Inferior parietal cortex (tissue), 1 donor: ENCODE measurements around the gene ANP32B.

ENCODE experiments used
- DNase-seq: peaks from one replicate; pipeline ENCODE4 v3.0.0-alpha.2; 2016; ENCODE audit errors: extremely low spot score

ANP32B gene

GRCh38 chr9:98024702-98025101, 41.6 kb downstream of the ANP32B start:
- DNase-seq, result no peak

DNA sequence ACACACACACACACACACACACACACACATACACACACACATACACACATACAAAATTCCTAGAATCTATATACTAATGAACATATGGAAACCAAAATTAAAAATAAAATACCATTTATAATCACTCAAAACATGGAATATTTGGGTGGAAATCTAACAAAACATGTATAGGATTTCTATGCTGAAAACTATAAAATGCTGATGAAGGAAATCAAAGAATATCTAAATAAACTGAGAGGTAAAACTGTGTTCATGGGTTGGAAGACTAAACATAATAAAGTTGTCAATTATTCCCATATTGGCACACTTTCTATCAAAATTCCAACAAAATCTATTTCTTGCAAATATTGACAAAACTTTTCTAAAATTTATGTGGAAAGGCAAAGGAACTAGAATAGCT, 48.0 kb downstream of the ANP32B start:
- DNase-seq, result no peak

GRCh38 chr9:98031935-98032334, 48.8 kb downstream of the ANP32B start:
- no peak for DNase-seq

DNA sequence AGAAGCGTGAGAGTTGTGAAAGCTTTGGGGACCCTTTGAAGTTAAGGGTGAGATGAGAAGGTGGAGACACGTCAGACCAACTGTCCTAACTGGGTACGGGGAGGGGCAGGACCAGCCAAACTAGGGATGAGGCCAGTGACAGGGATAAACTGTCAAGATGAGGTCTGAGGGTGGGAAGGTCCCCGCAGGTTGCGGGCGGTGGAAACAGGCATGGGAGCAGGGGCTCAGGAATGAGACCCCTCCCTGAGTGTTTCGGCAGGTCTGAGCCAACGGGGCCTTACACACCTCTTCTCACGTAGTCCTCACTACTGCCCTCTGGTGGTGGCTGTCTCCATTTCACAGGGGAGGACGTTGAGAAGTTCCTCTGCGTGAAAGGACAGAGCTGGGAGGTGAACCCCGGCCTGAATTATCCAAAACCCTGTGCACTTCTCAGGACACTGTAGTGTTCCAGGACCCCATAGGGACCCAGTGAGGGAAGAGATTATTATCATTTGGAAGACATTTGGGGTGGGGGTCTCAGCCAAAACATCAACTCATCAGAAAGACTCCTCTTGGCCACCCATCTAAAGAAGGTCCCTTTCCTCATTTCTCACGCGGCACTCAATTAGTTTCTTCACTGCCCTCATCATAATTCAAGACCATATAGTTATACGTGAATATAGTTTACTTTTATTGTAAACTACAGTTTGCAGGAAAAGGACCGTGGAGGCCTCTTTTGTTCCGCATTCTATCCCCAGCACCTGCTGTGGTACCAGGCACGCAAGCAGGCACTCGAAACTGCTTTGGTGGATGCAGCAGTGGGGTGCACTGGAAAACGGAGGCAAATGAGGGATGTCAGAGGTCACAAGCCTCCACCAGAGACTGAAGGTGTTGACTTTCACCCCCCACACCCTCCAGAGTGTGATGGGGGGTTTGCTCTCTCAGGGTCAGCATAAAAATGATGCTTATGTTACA, 51.7 kb downstream of the ANP32B start:
- DNase-seq, result peak; percentile 92

GRCh38 chr9:98037357-98037756, 54.2 kb downstream of the ANP32B start:
- no peak for DNase-seq

DNA sequence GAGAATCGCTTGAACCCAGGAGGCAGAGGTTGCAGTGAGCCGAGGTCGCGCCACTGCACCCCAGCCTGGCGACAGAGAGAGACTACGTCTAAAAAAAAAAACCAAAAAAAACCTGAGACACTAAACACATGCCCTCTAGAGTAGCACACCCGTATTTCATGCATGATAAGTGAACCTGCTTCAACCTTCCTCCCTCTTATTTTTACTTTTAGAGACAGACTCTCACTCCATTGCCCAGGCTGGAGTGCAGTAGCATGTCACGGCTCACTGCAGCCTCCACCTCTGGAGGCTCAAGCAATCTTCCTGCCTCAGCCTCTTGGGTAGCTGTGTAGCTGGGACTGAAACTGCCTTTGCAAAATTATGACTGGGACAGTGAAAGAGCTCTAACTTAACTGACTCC, 55.8 kb downstream of the ANP32B start:
- DNase-seq, result no peak

- DNase-seq, result no peak
These were observed 56.5 kb downstream of the ANP32B start for GRCh38 chr9:98039607-98040017.

- DNase-seq, result no peak
These were observed 57.1 kb downstream of the ANP32B start for GRCh38 chr9:98040212-98040611.

- DNase-seq, result no peak
These were observed 60.8 kb downstream of the ANP32B start for GRCh38 chr9:98043915-98044314.

- DNase-seq, result peak; percentile 26
These were observed 62.4 kb downstream of the ANP32B start for GRCh38 chr9:98045234-98046179.

DNA sequence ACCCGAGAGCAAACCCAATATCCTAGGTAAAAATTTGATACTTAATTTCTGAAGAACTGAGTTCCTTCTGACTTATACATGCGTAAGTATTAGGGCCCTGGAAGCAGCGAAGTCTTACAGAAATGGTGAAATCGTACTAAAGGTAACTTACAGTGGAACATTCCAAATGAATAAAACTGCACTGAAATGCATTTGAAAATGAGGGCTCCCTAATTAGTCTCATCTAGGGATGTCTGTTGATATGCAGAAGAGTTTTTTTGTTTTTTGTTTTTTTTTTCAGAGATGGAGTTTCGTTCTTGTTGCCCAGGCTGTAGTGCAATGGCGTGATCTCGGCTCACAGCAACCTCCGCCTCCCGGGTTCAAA, 63.0 kb downstream of the ANP32B start:
- DNase-seq, result no peak

- no peak for DNase-seq
These were observed 63.9 kb downstream of the ANP32B start for GRCh38 chr9:98047002-98047401.

DNA sequence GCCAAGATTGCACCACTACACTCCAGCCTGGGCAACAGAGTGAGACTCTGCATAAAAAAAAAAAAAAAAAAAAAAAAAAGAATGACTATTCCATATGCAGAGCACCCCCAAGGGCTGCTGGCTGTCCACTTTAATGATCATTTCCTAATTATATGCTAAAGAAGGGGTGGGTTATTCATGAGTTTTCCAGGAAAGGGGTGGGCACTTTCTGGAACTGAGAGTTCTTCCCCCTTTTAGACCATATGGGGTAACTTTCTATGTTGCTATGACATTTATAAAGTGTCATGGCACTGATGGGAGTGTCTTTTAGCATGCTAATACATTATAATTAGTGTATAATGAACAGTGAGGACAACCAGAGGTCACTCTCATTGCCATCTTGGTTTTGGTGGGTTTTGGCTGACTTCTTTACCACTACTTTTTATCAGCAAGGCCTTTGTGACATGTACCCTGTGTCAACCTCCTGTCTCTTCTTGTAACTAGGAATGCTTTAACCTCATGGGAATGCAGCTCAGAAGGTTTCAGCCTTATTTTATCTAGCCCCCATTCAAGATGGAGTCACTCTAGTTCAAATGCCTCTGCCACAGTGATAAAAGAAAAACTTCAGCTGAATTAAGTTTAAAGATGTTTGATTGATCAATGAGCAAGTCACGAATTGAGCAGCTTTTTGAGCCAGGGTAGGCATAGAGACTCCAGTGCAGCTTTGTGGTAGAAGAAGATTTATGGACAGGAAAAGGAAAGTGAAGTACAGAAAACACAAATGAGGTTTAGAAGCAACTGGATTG, 66.3 kb downstream of the ANP32B start:
- DNase-seq, result no peak

GRCh38 chr9:98050351-98050750, 67.2 kb downstream of the ANP32B start:
- DNase-seq, result no peak

GRCh38 chr9:98054376-98054951, 71.3 kb downstream of the ANP32B start:
- DNase-seq, result no peak

DNA sequence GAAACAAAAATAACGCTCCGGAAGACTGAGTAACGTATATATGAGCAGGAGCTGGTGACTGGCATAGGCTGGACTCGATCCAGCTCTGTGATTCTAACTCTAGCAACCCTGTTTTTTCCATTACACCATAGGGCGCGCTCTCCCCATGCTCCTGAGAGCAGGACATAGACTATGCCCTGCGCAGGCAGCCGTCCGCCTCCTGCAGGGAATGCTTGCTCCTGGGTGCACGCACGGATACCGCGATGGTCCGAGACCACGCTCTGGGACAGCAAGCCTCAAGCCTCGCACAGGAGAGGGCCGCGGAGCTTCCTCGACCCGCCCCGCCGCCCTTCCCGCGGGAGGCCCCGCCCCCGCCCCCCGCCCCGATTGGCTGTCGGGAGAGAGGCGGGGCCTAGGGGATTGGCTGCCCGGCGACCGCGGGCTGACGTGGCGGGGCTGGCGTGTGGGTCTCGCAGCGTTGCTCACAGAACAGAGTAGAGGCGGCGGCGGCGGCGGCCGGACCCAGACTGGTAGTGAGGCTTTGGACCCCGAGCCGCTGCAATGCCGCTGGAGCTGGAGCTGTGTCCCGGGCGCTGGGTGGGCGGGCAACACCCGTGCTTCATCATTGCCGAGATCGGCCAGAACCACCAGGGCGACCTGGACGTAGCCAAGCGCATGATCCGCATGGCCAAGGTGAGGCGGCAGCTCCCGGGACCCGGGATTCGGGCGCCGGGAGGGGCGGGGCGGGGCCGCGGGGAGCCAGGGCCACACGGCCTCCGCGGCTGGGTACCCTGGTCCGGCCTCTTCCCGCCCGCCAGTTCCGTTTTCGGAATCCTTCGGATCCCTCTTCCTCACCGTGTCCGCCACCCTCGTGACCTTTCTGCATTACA, 73.4 kb downstream of the ANP32B start, which contains the start of gene NANS:
NANS (plus strand) TSS at position 464 of the 869 bp plus-strand sequence; CDS start at position 541, 77 bp downstream.
- peak; percentile 87 for DNase-seq

DNA sequence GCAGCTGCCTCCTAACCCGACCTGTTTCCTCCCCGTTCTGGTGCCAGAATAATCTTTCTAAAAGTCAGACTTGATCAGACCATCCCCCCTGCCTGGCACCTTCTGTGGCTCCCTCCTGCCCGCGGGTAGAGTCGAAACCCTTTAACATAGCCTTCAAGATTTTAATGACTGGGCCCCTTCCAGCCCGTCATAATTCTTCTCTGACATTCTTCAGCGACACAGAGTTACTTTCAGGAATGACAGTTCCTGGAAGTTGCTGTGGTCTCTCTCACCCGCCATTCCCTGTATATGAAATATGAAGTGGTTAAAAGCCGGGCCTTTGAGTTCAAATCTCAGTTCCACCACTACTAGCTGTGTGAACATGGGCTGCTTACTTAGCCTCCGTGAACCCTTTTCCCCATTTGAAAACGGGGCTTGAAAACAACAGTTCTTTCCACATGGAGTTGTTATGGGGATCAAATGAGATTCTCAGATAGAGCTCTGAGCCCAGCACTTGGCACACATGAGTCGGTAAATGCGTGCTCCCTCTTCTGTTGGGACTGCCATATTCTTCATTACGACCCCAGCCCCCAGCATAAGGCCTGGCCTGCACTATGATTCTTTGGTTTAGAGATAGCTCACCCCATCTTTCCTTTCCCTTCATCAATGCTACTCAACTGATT, 74.1 kb downstream of the ANP32B start:
- DNase-seq, result peak; percentile 26

DNA sequence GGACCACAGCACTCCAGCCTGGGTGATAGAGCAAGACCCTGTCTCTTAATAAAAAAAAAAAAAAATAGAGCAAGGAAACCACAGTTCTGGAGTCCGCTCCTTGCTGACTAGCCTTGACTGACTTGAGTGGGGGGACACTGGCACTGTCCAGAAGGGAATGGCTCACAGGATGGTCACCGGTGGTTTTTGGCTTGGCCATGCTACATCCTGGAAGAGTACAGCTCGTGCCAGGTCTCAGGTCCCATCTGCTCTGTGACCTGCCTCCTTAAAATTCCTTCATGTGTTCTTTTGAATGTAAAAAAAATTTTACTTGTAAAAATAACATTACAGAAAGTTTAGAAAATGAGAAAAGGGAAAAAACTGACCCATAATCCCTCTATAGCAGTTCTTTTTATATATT, 79.0 kb downstream of the ANP32B start:
- DNase-seq, result no peak

DNA sequence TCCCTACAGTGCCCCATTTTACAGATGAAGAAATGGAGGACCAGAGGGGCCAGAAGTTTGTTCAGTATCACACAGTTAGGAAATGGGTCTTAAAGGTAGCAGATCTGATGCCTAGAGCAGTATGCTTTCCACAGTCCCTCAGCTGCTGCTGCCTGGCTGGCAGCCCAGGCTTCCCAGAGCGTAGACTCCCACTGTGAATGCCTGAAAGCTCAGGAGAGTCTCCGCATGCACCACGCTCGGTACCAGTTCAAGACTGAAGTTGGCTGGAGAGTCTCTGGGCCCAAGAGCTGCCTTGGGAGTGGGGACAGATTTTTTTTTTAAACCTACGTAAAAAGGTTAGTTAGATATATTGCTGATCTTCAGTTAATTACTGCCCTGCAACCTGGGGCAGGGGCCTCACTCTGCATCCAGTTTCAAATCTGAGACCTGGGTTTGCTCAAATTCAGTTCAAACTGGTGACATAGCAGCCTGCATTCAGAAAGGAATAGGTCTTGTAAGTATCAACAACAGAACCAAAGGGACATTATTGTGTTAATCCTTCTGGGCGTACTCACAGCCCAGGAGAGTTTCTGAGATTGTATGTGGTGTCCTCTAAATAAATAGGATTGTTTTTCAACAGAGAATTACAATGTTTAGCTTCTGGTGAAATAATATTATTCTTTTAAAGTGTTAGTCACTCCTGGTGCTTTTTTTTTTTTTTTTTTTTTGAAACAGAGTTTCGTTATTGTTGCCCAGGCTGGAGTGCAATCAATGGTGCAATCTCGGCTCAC, 81.7 kb downstream of the ANP32B start:
- DNase-seq, result no peak
